NCI-H2196 (cell line): Measurements from ENCODE around the gene VOPP1.
A peak's percentile ranks its signal among the peaks of the same experiment; 100 is the strongest.
"Not testable (repeated sequence)": the region's sequence is repeated elsewhere in the genome, so short reads cannot be mapped to it uniquely, and the experiment has no call there.

Experiments used
- DNase-seq: peaks from one replicate; lab custom pipeline; 2025; ENCODE audit not compliant: unreplicated experiment; lab: John Stamatoyannopoulos, UW

The VOPP1 gene

DNA sequence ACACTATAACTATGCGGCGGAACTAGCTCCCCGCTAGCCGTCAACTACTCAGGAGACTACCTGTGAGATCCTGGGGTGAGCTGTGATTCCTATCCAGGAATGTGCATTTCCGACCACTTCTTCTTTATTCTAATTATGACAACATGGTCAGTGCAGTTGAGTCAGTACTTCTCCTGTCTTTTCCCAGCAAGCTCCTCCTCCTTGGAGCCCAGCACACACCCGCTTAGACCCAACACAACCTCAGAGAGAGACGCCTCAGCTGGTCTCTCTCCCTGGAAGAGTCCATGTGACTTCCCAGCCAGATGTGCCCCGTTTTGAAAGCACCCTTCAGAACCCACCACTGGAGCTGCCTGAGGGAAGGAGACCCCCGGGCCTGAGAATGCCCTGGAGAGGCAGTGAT lies 100.7 kb downstream of the VOPP1 start:
- not testable (repeated sequence) for DNase-seq

GRCh38 chr7:55470261-55470660 lies 102.0 kb downstream of the VOPP1 start:
- DNase-seq: no peak

DNA sequence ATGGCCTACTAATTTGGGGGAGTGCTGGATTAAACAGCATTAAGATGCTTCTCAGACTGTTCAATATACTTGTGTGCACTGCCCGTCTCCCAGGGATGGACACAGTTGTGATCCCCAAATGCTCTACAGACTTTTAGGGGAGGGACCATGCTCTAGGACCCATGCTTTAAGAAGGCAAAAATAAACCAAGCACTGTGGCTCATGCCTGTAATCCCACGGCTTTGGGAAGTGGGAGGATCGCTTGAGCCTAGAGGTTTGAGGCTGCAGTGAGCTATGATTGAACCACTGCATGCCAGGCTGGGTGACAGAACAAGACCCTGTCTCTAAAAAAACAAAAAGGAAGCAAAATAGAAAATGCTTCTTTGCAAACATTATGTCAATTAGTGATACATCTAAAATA lies 102.6 kb downstream of the VOPP1 start:
- no peak for DNase-seq

GRCh38 chr7:55469271-55469681 lies 103.0 kb downstream of the VOPP1 start:
- no peak for DNase-seq

DNA sequence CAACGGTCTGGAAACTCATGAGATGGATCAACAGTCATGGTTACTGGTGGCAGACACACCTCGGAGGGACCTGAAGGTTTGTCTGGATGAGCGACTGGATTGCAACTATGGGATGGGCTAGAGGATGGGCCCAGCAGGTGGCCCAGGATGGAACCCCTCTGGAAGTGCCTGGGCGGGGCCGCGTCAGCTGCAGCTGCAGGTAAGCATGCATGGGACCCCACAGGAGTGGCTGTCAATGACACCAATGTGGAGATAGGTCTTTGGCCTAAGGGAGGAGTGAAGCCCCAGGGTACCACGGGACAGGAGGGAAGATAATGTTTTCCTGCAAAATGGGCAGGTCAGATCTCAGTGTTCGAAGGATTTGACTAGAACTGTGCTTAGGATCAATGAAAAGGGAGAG lies 103.8 kb downstream of the VOPP1 start:
- no peak for DNase-seq

DNA sequence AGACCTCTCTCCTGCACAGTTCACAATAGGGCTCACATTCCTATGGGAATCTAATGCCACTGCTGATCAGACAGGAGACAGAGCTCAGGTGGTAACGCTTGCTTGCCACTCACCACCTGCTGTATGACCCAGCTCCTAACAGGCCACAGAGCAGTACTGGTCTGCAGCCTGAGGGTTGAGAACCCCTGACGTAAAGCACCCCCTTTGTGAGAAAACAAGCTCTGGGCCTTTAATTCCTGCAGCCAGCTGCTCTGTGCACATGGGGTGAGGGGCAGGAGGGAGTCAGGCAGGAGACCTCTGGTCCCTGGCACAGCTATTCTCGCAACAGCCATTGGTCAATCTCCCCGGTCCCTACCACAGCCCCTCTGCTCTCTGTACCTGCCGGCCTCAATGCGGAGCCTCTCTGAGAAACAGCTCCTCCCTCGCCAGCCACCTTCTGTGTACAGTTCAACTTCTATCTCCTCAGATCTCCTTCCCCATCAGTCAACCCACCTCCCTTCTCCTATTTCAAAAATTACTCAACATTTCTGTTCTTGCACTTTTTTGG lies 105.2 kb downstream of the VOPP1 start:
- DNase-seq: no peak

DNA sequence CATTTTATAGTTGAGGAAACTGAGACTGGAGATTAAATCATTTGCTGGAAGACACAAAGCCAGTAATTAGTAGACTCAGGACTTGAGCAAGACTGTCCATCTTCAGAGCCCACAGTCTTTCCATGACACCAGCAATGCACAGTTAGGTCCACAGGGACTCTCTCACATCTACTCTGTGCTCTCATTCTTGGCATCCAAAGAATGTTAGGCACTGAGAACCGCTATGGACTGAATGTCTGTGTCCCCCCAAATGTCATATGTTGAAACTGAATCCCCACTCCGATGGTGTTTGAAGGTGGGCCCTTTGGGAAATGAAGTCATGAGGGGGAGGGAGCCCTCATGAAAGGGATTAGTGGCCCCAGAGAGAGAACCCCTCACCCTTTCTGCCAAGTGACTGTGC lies 106.6 kb downstream of the VOPP1 start:
- DNase-seq: no peak

- no peak for DNase-seq
Observed at GRCh38 chr7:55464422-55464821, 107.9 kb downstream of the VOPP1 start.

GRCh38 chr7:55463686-55464262 lies 108.5 kb downstream of the VOPP1 start:
- no peak for DNase-seq

- DNase-seq: no peak
Observed at GRCh38 chr7:55458351-55458750, 114.0 kb downstream of the VOPP1 start.

DNA sequence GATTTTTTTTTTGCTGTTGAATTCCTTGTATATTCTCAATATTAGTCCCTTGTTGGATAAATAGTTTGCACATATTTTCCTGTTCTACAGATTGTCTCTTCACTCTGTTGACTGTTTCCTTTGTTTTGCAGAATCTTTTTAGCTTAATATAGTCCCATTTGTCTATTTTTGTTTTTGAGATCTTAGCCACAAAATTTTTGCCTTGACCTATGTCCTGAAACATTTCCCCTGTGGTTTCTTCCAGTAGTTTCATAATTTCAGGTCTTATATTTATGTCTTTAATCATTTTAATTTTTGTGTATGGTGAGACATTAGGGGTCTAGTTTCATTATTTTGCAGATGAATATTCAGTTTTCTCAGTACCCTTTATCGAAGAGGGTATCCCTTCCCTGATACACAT lies 114.5 kb downstream of the VOPP1 start:
- DNase-seq: no peak

DNA sequence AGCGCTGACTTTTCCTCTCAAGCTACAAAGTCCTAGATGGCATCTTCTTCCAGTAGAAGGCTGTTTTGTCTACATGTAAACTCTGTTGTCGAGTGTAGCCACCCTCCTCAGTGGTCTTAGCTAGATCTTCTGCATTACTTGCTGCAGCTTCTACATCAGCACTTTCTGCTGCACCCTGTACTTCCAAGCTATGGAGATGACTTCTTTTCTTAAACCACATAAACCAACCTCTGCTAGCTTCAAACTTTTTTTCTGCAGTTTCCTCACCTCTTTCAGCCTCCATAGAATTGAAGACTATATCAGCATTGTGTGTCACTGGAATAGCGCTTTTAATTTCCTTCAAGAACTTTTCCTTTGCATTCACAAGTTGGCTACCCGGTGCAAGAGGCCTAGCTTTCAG lies 119.3 kb downstream of the VOPP1 start:
- DNase-seq: no peak

DNA sequence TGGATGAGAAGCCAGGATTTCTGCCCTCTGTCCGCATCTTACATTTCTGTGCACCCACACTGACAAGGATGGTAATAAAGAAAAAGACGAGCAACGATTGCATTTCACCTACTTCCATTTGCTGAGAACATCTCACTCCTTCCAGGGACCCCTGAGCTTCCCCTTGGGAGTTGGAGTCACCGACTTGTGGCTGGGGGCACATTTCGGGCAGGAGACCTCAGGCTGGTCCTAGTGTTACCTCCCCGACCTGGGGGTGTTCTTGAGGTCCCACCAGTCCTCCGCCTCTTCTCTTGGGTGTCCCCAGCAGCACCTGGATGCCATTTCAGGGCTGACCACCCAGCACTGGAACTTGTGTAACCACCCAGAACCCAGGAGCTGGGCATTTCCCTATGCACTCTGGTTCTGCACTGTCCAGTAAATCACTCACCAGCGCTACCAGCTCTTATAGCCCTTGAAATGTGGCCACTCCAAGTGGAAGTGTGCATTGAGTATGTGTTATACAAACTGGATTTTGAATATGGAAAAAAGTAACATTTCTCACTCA lies 122.2 kb downstream of the VOPP1 start:
- DNase-seq: no peak

- DNase-seq: no peak
Observed at GRCh38 chr7:55449205-55449991, 122.9 kb downstream of the VOPP1 start.

DNA sequence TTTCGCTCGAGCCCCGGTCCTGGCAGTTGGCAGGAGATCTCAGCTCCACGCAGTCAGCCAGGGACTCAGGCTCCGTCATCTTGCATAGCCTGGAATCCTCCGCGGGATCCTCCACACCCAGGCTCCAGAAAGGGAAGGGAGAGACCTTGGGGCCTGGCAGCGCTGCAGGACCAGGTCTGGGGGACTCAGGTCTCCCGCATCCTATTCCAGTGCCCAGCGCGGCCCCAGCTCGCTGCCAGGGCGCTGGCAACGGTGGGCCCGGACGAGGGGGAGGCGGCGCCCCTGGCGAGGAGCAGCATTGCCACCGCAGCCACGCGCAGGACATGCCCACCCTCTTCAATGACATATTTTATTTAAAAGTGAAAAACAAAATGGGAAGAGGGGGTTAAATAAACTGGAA lies 123.8 kb downstream of the VOPP1 start:
- DNase-seq: no peak

- no peak for DNase-seq
Observed at GRCh38 chr7:55444786-55445185, 127.5 kb downstream of the VOPP1 start.

DNA sequence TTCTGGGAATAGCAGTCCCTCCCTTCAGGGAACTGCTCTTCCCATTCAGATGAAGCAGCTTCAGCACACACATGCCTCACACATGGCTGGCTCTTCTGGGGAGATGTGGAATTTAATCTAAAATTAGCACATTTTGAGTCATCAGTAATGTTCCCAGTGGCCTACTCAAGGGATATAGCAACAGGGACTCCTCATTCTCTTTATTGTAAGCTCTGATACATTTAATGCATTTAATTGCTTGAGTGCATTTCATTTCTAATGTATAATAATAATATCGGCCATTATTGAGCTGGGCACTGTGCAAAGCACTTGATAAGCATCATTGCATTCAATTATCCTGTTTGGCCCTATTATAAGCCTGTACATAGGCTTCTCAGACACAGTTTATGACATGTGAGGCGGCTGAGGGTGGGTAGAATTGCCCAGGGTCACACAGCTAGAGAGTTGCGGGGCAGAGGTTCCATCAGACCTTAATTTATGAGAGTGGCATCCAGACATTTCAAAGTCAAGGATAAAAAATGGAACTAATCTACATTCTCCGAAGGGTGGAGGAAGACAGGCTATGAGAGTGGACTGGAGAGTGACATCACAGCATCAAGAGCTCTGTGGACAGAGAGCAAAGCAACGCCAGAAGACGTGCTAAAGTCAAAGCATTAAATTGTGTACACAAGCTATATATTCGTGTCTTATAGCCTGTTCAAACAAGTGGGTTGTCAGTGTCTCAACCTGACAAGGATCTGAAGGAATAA lies 130.4 kb downstream of the VOPP1 start:
- DNase-seq: no peak

DNA sequence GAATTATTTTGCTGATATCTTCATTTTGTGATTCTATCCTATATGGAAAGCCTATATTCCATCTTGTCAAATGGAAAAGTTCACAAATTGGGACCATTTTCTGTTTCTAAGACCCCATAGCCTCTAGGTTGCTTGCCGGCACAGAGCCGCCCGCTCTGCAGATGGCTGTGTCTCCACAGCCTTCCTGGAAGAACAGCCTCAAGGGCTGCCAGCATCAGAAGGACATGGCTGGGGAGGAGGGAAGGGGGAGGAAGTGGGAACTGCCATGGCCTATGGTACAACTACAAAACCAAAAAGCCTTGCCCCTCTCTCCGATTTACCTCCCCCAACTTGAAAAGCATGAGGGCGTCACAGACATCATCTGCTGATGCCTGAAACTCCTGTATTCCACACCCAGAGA lies 131.3 kb downstream of the VOPP1 start:
- DNase-seq: no peak

DNA sequence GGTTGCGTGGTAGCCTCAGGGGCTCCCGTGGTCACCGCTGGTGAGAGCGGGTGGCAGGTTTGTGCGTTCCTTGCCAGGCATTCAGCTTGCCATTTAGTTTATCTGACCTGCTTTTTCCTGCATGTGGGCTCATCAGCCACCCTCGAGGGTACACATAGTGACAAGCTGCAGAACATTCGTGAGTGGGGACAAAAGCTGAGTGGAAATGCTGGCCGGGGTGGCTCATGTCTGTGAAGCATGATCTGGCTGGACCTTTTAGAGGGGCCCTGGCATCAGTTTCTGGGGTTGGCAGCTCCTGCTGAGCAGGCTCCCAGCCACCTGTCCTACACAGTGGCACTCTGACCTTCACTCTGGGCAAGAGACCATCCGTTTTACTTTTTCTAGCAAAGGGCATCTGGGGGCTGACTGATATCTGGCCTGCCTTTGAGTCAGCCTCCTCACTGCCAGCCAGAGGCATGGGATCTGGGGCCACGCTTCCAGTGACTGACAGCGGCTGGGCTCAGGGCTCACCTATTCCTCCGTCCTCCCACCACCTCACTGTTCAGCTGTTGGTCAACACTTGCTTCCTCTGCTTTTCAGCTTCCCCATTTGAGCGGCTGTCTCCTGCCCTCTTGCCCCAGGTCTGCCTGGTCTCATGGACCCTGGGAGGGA lies 132.1 kb downstream of the VOPP1 start:
- DNase-seq: no peak

DNA sequence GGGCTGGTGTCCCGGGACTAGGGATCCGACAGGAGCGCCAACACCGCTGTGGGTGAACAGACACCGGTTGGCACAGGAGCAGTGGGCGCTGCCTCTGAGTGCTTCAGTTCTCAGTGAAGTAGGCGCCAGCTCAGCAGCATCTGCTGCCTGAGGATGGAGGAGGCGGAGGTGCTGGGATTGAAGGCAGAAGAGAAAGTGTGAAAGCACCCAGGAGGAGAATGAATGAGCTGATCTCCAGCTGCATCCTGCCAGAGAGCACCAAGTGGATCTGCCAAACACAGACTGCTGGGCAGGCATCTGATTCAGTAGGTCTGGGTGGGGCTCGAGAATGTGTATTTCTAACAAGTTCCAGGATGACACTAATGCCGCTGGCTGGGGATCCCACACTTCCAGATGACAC lies 132.7 kb downstream of the VOPP1 start:
- peak; percentile 47 for DNase-seq
